Fibroblast of lung (primary cell): ENCODE measurements around the gene NFAT5.

Experiments
- CTCF ChIP-seq, 2 donors: IDR thresholded peaks in 1 of 2; conservative IDR thresholded peaks in 1 of 2; 1 replicate in 1 of 2; 2 replicates in 1 of 2; pipeline ENCODE4 v1.5.1; 2011 to 2012; ENCODE audit warnings: low read length in 2 of 2, control low read depth in 1 of 2, inconsistent platforms in 1 of 2, low read depth in 1 of 2, mild to moderate bottlenecking in 1 of 2
- EZH2 ChIP-seq: IDR thresholded peaks from 2 replicates; pipeline ENCODE4 v1.5.1; 2012; ENCODE audit warnings: low read length, control low read depth, mild to moderate bottlenecking; ENCODE audit errors: missing control alignments

GRCh38 chr16:69596801-69597200 lies 31.0 kb downstream of the NFAT5 start:
- TF ChIP-seq CTCF (conservative IDR thresholded peaks at IDR 0.05 in 1 of 2, IDR thresholded peaks at IDR 0.05 in 1 of 2; ENCODE audit: low read depth in 1 of 2, low read length in 2 of 2): no peak
- TF ChIP-seq EZH2: no peak
